ENCODE results near the gene SERPINI1. TPM values are rescaled to one million over a fixed set of nuclear protein-coding genes. Genes with fewer than 3 reads are reported as not detected.

SERPINI1 gene
- polyA plus RNA-seq, 1 experiment: 0.91 TPM

DNA sequence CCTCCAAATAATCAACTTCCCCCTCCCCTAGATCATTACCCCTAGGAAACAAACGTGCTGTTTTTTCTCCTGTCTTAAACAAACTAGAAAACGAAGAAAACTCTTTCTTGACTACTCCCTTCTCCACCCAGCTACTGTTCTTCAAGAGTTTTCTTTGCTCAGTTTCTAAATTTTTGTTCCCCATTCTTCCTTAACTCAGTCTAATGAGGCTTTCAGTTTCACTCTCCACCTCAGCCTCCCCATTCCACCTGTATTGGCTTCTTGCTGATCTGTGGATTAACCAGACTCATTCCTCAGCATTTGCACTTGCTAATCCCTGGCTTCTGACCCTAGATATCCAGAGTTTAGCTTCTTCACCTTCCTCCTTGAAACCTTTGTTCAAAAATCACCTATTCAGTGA, 26.8 kb downstream of the SERPINI1 start:
- DNase-seq (ENCODE audit: low read depth): no peak
- Histone ChIP-seq H3K27me3 (ENCODE audit: control insufficient read depth, insufficient read depth, low read length) (no peaks in the 10 kb centered on the region), H3K36me3 (ENCODE audit: control insufficient read depth, insufficient read depth, low read length) (no peaks in the 10 kb centered on the region), H3K4me3 (ENCODE audit: low read depth, low read length) (no peak overlapping the region)
- TF ChIP-seq, protein P1, sequence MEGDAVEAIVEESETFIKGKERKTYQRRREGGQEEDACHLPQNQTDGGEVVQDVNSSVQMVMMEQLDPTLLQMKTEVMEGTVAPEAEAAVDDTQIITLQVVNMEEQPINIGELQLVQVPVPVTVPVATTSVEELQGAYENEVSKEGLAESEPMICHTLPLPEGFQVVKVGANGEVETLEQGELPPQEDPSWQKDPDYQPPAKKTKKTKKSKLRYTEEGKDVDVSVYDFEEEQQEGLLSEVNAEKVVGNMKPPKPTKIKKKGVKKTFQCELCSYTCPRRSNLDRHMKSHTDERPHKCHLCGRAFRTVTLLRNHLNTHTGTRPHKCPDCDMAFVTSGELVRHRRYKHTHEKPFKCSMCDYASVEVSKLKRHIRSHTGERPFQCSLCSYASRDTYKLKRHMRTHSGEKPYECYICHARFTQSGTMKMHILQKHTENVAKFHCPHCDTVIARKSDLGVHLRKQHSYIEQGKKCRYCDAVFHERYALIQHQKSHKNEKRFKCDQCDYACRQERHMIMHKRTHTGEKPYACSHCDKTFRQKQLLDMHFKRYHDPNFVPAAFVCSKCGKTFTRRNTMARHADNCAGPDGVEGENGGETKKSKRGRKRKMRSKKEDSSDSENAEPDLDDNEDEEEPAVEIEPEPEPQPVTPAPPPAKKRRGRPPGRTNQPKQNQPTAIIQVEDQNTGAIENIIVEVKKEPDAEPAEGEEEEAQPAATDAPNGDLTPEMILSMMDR (IDR thresholded peaks at IDR 0.05; ENCODE audit: insufficient read depth, low read depth, low read length): no peak
- ChIA-PET CTCF (no interaction called here), POLR2A (no interaction called here)

DNA sequence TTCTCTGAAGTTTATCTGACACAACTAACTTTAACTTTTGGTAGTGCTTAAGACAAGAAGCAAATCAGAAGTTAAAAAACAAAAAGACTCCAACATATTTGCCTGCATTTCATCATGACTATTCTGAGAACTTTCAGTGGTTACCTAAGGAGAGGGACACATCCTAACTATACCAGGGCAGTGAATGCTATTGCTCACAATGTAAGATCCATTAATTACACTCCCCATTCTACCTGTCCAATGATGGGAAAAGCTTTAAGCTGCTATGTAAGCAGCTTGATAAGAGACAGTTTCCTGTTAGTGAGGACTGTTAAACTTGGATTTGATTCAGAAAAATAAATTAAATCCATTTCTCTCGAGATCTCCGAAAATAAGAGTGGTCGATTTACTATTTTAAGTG, 37.5 kb downstream of the SERPINI1 start:
- H3K36me3 ChIP-seq (ENCODE audit: control insufficient read depth, insufficient read depth, low read length): no peaks in the 10 kb centered on the region
- TF ChIP-seq, protein P1 (IDR thresholded peaks at IDR 0.05; ENCODE audit: insufficient read depth, low read depth, low read length): no peak
- H3K27me3 ChIP-seq (ENCODE audit: control insufficient read depth, insufficient read depth, low read length): no peaks in the 10 kb centered on the region
- POLR2A ChIA-PET: no interaction called here
- CTCF ChIA-PET: no interaction called here
- H3K4me3 ChIP-seq (ENCODE audit: low read depth, low read length): no peak overlapping the region
- DNase-seq (ENCODE audit: low read depth): no peak

DNA sequence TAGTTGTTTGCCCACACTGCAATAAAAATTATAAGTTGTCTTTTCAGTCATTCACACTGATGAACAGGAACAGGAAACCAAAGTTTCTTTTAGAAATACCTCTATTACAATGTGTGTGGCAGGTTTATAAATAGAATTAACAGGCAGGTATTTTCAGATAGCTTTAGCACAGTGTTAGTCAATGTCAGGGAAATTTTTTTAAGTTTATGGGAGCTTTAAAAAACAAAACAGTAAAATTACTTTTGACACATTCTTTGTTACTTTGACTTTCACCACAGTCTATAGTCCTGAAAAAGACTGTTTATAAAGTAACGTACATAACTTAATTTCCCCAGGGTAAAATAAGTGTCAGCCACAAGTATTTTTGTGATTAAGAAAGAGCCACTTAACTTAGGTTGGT, 38.1 kb downstream of the SERPINI1 start:
- no peak for DNase-seq (ENCODE audit: low read depth)
- TF ChIP-seq, protein P1 (IDR thresholded peaks at IDR 0.05; ENCODE audit: insufficient read depth, low read depth, low read length): no peak
- no peaks in the 10 kb centered on the region for H3K36me3 ChIP-seq (ENCODE audit: control insufficient read depth, insufficient read depth, low read length)
- no peak overlapping the region for H3K4me3 ChIP-seq (ENCODE audit: low read depth, low read length)
- POLR2A ChIA-PET: no interaction called here
- CTCF ChIA-PET: no interaction called here
- no peaks in the 10 kb centered on the region for H3K27me3 ChIP-seq (ENCODE audit: control insufficient read depth, insufficient read depth, low read length)

DNA sequence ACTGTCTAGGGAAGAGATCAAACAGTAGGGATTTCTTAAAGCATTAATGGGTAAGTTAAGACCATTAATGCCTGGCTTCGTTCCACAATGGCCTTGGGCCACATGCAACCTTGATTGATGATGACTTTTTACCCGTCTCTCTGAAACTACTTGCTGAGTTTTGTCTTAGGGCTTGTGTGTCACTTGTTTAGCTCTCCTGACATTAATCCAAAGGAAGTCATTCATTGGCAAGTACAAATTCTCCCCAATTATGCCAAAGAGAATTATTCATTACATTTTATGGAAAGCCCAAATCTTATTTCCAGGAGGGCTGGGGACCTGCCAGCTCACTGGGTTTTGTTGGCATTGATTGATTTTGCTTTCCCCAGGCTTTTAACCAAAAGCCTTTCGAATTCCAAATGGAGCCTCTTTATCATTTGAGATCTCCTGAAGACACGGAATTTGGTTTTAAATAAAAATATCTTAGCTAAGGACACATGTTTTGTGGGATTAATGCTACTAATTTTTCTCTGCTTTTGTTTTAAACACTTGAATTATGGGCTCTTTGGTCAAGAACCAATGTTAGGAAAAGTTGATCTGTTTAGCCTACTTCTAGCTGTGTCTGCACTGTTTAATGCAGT, 40.7 kb downstream of the SERPINI1 start:
- Histone ChIP-seq H3K36me3 (ENCODE audit: control insufficient read depth, insufficient read depth, low read length) (no peaks in the 10 kb centered on the region), H3K4me3 (ENCODE audit: low read depth, low read length) (no peak overlapping the region), H3K27me3 (ENCODE audit: control insufficient read depth, insufficient read depth, low read length) (no peaks in the 10 kb centered on the region)
- CTCF ChIA-PET: no interaction called here
- POLR2A ChIA-PET: no interaction called here
- no peak for DNase-seq (ENCODE audit: low read depth)
- TF ChIP-seq, protein P1 (IDR thresholded peaks at IDR 0.05; ENCODE audit: insufficient read depth, low read depth, low read length): no peak

DNA sequence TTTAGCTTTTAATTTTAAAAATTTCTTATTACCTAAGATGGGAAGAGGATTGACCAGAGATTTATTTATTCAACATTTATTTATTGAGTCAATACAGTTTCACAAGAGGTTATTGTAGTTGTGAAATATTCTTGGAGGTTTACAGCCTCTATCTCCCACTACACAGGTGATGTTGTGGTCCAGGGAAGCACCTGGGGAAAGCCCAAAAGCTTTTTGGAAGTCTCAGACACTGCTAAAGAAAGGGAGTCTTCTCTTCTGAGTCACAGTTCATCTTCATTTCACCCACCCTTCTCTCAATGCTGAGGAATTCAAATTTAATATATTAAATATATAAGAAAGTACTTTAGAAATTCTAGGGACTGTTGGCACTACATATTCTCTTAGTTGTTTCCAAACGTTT, 41.8 kb downstream of the SERPINI1 start:
- ChIA-PET POLR2A (no interaction called here), CTCF (no interaction called here)
- no peak for DNase-seq (ENCODE audit: low read depth)
- TF ChIP-seq, protein P1 (IDR thresholded peaks at IDR 0.05; ENCODE audit: insufficient read depth, low read depth, low read length): no peak
- Histone ChIP-seq H3K27me3 (ENCODE audit: control insufficient read depth, insufficient read depth, low read length) (no peaks in the 10 kb centered on the region), H3K36me3 (ENCODE audit: control insufficient read depth, insufficient read depth, low read length) (no peaks in the 10 kb centered on the region), H3K4me3 (ENCODE audit: low read depth, low read length) (no peak overlapping the region)
